ENCODE results near the gene AAK1. TPM values are rescaled to one million over a fixed set of nuclear protein-coding genes. Genes with fewer than 3 reads are reported as not detected.
A peak's percentile ranks its signal among the peaks of the same experiment; 100 is the strongest.

The AAK1 gene
- total RNA-seq, 1 experiment from 2014 or later: 30.6 TPM

DNA sequence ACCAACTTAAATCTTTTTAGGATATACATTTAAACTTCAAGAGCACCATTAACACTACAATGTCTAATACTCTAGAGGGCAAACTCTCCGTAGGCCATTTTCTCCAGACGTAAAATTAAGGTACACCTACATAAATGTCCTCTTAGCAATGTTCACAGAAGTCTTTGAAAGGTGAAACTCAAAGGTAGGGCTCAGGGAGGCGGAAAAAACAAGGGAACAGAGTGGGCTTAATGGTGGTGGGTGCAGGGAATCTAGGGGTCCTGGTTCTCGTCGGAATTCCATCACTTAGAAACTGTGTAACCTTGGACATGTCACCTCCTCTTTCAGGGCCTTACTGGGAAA lies 207.0 kb downstream of the AAK1 start:
- no peak overlapping the region for H3K23ac ChIP-seq (ENCODE audit: insufficient read length, low read depth, low read length)
- H4K20me1 ChIP-seq (ENCODE audit: control insufficient read depth, insufficient read depth, insufficient read length): no peaks in the 10 kb centered on the region
- H2AK5ac ChIP-seq (ENCODE audit: insufficient read length, low read length): no peak overlapping the region
- peak overlapping the region; percentile 93 to 96 for H3K4me3 Mint-ChIP-seq
- no peak overlapping the region for H2BK20ac ChIP-seq (ENCODE audit: low read depth, low read length, poor library complexity, severe bottlenecking)
- H3K9ac ChIP-seq (ENCODE audit: extremely low read depth, insufficient read length, low read length): peak overlapping the region; percentile 89
- H4K5ac ChIP-seq (ENCODE audit: insufficient read length, low read depth, low read length): peak overlapping the region; percentile 98
- peak overlapping the region; percentile 45 for H2BK12ac ChIP-seq (ENCODE audit: insufficient read length, low read depth, low read length)
- H3K27me3 ChIP-seq (ENCODE audit: insufficient read depth, low read length): no peaks in the 10 kb centered on the region
- peaks cover 0 to 16% (median 4%) of the 10 kb centered on the region in 3 experiments; a peak in 3 of 7 replicates for H3K36me3 Mint-ChIP-seq (ENCODE audit: insufficient read depth in 1 of 3, low read depth in 3 of 3)
- H3K9me3 Mint-ChIP-seq: peaks cover 0 to 4% of the 10 kb centered on the region in 2 experiments; a peak in 2 of 5 replicates
- H3K18ac ChIP-seq (ENCODE audit: insufficient read length, low read depth, low read length): no peak overlapping the region
- TF ChIP-seq, protein P1, sequence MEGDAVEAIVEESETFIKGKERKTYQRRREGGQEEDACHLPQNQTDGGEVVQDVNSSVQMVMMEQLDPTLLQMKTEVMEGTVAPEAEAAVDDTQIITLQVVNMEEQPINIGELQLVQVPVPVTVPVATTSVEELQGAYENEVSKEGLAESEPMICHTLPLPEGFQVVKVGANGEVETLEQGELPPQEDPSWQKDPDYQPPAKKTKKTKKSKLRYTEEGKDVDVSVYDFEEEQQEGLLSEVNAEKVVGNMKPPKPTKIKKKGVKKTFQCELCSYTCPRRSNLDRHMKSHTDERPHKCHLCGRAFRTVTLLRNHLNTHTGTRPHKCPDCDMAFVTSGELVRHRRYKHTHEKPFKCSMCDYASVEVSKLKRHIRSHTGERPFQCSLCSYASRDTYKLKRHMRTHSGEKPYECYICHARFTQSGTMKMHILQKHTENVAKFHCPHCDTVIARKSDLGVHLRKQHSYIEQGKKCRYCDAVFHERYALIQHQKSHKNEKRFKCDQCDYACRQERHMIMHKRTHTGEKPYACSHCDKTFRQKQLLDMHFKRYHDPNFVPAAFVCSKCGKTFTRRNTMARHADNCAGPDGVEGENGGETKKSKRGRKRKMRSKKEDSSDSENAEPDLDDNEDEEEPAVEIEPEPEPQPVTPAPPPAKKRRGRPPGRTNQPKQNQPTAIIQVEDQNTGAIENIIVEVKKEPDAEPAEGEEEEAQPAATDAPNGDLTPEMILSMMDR (conservative IDR thresholded peaks at IDR 0.05): no peak
- no peak overlapping the region for H3T11ph ChIP-seq (ENCODE audit: low read length)
- H3K4me1 ChIP-seq (ENCODE audit: insufficient read depth, low read length): no peaks in the 10 kb centered on the region; the same call in 1 of the 2 replicates
- H2AFZ ChIP-seq (ENCODE audit: low read length): peak overlapping the region; percentile 96
- no peak for DNase-seq
- peak overlapping the region; percentile 94 for H2BK5ac ChIP-seq (ENCODE audit: insufficient read length, low read length)
- no CpG with 5 or more reads among the region's 5 CpGs for WGBS (ENCODE audit: extremely low coverage, insufficient read length, low lambda C conversion rate)
- peak overlapping the region; percentile 100 for H3K4me2 ChIP-seq (ENCODE audit: insufficient read depth, insufficient read length, low read length)
- H3K56ac ChIP-seq (ENCODE audit: insufficient read length, low read depth, low read length): peak overlapping the region; percentile 95
- H3K79me1 ChIP-seq (ENCODE audit: insufficient read depth, low read depth, low read length, poor library complexity, severe bottlenecking): no peaks in the 10 kb centered on the region
- H2BK120ac ChIP-seq (ENCODE audit: low read depth, low read length, poor library complexity, severe bottlenecking): no peak overlapping the region
- H3K27ac Mint-ChIP-seq: peak overlapping the region; percentile 92 to 98 (median 97); a peak in 6 of 7 replicates
- no peak overlapping the region for H2BK15ac ChIP-seq (ENCODE audit: low read depth, low read length)
- H3K23me2 ChIP-seq (ENCODE audit: insufficient read length, low read depth, low read length, poor library complexity, severe bottlenecking): peaks cover 11% of the 10 kb centered on the region
- H4K8ac ChIP-seq (replicated peaks; ENCODE audit: insufficient read length, low read depth, low read length): peak overlapping the region; percentile 91
- peak overlapping the region; percentile 45 for H4K91ac ChIP-seq (ENCODE audit: insufficient read length, low read depth, low read length)
- H3K9me3 ChIP-seq (ENCODE audit: control insufficient read depth, low read depth, low read length): no peaks in the 10 kb centered on the region
- H3K14ac ChIP-seq (ENCODE audit: insufficient read depth, low read length): peak overlapping the region; percentile 87; the same call in 1 of the 2 replicates
- H3K4me1 Mint-ChIP-seq: peaks cover 27 to 28% of the 10 kb centered on the region in 2 experiments
- H3K27me3 Mint-ChIP-seq (ENCODE audit: low read depth): no peaks in the 10 kb centered on the region
- no peak overlapping the region for H3K4ac ChIP-seq (ENCODE audit: low read depth, low read length)
- H3K79me2 ChIP-seq (ENCODE audit: insufficient read depth, low read length): no peaks in the 10 kb centered on the region
- H3K27ac ChIP-seq (ENCODE audit: insufficient read length, low read depth, low read length): peak overlapping the region; percentile 95
